GM10248 (cell line): ENCODE results near the gene MAP4K2.

Experiments
- CTCF ChIA-PET: fragments of 300-600 bp; sonication (Branson Sonifier 250); formaldehyde crosslinking; extraction: SDS; loops from one replicate; lab custom pipeline; 2021; ENCODE audit warnings: antibody characterized with exemption; lab: Yijun Ruan, JAX
- POLR2A ChIA-PET: fragments of 350-650 bp; sonication (Branson Sonifier 250); formaldehyde crosslinking; extraction: SDS; loops from one replicate; lab custom pipeline; 2020; ENCODE audit warnings: antibody characterized with exemption; lab: Yijun Ruan, JAX
- DNase-seq: peaks from one replicate; pipeline ENCODE4 v3.0.0; 2012; ENCODE audit errors: extremely low spot score
- CTCF ChIP-seq: IDR thresholded peaks from 2 replicates; pipeline ENCODE4 v1.5.1; 2012; ENCODE audit warnings: mild to moderate bottlenecking, low read depth; ENCODE audit errors: extremely low read depth, missing control alignments, control extremely low read depth

The MAP4K2 gene

DNA sequence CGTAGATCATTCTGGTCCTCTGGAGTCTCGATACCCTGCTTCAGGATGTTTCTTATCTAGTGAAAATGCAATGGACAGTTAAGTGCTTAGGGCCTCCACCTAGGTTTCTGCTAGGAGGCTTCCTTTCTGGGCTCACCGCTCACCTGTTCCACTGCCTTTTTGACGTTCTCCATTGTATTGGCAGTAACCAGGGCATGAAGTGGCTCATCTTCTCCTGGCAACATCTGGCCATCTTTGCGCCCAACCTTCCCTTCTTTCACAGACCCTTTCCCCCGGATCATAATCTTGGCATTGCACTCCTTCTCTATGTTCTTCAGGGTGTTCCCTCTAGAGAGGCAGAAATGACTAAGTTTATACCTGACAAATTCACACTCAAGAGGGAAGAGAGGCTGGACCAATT lies 33.7 kb downstream of the MAP4K2 start:
- no peak for TF ChIP-seq CTCF
- ChIA-PET POLR2A (interaction anchor here (0.6 kb wide), 1 partner anchor 81 kb away, joined by 3 read pairs; no protein-coding TSS in a partner anchor), CTCF (interaction anchor here (1.0 kb wide), 1 partner anchor 22 kb away, joined by 3 read pairs; no protein-coding TSS in a partner anchor)
- DNase-seq: no peak

DNA sequence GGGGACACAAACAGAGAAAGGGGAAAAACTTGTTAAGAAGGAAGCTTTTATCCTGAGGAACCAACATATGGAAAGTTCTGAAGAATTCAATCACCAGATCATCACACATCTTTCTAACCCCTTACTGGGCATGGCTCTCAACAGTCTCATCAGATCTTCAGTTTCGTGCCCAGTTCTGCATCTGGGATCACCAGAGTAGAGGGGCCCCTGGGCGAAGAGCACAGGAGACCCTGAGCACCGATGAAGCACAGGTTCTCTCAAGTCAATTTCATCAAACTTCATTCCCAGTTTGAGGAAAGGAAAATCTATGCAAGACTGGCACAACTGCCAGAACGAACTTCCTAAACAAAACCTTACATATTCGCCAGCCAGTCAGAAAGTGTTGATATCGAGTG lies 34.7 kb downstream of the MAP4K2 start:
- TF ChIP-seq CTCF: no peak
- DNase-seq: no peak
- POLR2A ChIA-PET: interaction anchor here (1.2 kb wide), 1 partner anchor 10 kb away, joined by 3 read pairs; no protein-coding TSS in a partner anchor
- CTCF ChIA-PET: interaction anchor here (0.7 to 1.9 kb wide), 11 partner anchors 8 to 104 kb away, joined by 3 to 9 read pairs (median 3); partner anchors contain the start of genes MAP4K2, PYGM, RASGRP2 and SF1

GRCh38 chr11:64767344-64768299 lies 35.4 kb downstream of the MAP4K2 start:
- peak; percentile 66 for TF ChIP-seq CTCF
- DNase-seq: peak; percentile 50
- CTCF ChIA-PET: interaction anchor here (0.7 to 1.9 kb wide), 11 partner anchors 8 to 105 kb away, joined by 3 to 9 read pairs (median 3); partner anchors contain the start of genes MAP4K2, PYGM, RASGRP2 and SF1
- POLR2A ChIA-PET: interaction anchor here (1.2 kb wide), 1 partner anchor 11 kb away, joined by 3 read pairs; no protein-coding TSS in a partner anchor

GRCh38 chr11:64766881-64767280 lies 36.1 kb downstream of the MAP4K2 start:
- ChIA-PET CTCF (interaction anchor here (0.7 to 1.9 kb wide), 4 partner anchors 7 to 30 kb away, joined by 3 to 9 read pairs (median 4); partner anchors contain the start of gene PYGM), POLR2A (interaction anchor here (1.2 kb wide), 1 partner anchor 12 kb away, joined by 3 read pairs; no protein-coding TSS in a partner anchor)
- TF ChIP-seq CTCF: no peak
- no peak for DNase-seq

DNA sequence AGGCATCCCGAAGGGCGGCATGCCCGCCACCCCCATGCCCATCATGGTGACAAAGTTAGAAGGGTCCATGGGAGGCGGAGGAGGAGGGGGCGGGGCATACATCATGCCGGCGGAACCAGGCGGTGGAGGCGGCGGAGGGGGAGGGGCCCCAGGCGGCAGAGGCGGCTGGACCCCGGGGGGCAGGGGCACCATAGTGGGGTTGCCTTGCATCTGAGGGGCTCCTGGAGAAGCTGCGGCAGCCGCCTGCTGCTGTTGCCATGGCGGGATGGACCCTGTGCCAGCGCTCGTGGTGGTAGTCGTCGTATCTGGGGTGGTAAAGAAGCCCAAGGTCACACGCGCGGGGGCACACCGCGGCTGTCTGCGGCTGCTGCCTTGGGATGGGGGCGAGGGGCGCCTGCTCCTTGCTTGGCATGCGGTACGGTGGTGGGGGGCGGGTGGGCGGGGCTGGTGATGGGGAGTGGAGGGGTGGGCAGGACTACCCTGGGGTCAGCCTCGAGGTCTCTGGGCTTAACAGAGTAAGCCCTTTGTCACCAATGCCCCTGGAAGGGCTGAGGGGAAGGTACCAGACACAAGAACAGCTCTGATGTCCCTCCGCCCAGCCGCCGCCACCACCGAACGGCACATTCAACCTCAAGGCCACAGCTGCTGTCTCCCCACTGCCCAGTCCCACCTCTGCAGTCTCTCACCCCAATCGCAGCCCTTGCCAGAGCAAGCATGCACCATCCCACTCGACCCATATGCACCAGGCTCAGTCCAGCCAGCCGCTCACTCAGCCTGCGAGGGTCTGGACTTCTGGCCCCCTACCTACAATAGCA lies 37.0 kb downstream of the MAP4K2 start:
- TF ChIP-seq CTCF: no peak
- peak; percentile 6 for DNase-seq
- ChIA-PET POLR2A (no interaction called here), CTCF (interaction anchor here (0.7 kb wide), 1 partner anchor 10 kb away, joined by 3 read pairs; no protein-coding TSS in a partner anchor)

DNA sequence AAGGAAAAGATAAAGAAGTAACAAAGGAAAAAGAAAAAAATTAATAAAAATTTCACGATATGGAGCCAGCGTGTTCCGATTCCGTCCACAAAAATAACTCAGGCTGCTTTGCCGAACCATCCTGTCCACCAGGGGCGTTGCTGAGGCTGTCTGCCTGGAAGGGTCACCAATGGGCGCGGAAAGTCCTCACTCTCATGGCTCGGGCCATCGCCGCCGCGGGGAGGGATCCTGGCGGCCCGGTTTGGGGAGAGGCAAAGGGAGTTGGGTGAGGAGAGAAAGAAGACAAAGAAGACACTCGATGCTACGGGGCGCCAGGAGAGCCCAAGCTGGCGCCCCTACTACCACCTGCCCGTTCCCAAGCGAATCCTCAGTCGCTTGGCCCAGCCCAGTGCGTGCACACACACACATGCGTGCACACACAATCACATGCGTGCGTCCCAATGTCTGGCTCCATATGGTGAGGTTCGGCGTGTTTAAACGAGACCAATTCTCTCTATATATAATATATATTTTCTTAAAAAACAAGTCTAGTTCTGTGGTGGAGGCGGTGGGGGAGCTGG lies 37.6 kb downstream of the MAP4K2 start:
- POLR2A ChIA-PET: no interaction called here
- CTCF ChIA-PET: interaction anchor here (2.3 kb wide), 1 partner anchor 21 kb away, joined by 8 read pairs; the partner anchor contains the start of gene RASGRP2
- no peak for TF ChIP-seq CTCF
- DNase-seq: no peak
